Smooth muscle cell (in vitro differentiated cells): ENCODE data around the gene AFTPH. TPM values are rescaled to one million over a fixed set of nuclear protein-coding genes. Genes with fewer than 3 reads are reported as not detected.

Source experiments
- DNase-seq: peaks from one replicate; lab custom pipeline; 2025; ENCODE audit not compliant: unreplicated experiment; lab: John Stamatoyannopoulos, UW
- H2AFZ ChIP-seq: fragments of 200-600 bp; sonication (generic); 2 replicates; pipeline ENCODE4 v1.6.0; 2016; ENCODE audit warnings: antibody characterized with exemption, low read depth, mild to moderate bottlenecking
- H3F3A ChIP-seq: fragments of 200-600 bp; sonication (generic); 2 replicates; pipeline ENCODE4 v1.6.0; 2017; ENCODE audit warnings: antibody characterized with exemption, low read depth
- H3K27ac ChIP-seq: fragments of 200-600 bp; sonication (generic); 2 replicates; pipeline ENCODE4 v1.5.1; 2016; ENCODE audit warnings: low read depth, mild to moderate bottlenecking
- H3K27me3 ChIP-seq: fragments of 200-600 bp; sonication (generic); 2 replicates; pipeline ENCODE4 v1.6.1; 2016; ENCODE audit warnings: low read depth, mild to moderate bottlenecking
- H3K36me3 ChIP-seq: fragments of 200-600 bp; sonication (generic); 2 replicates; pipeline ENCODE4 v1.5.1; 2016; ENCODE audit warnings: low read depth
- H3K4me1 ChIP-seq: fragments of 200-600 bp; sonication (generic); 2 replicates; pipeline ENCODE4 v1.5.1; 2016; ENCODE audit warnings: low read depth
- H3K4me2 ChIP-seq: fragments of 200-600 bp; sonication (generic); 2 replicates; pipeline ENCODE4 v1.6.0; 2016; ENCODE audit warnings: mild to moderate bottlenecking
- H3K4me3 ChIP-seq: fragments of 200-600 bp; sonication (generic); 2 replicates; pipeline ENCODE4 v1.5.1; 2016; ENCODE audit warnings: mild to moderate bottlenecking
- H3K79me2 ChIP-seq: fragments of 200-600 bp; sonication (generic); 2 replicates; pipeline ENCODE4 v1.6.0; 2016; ENCODE audit warnings: low read depth, mild to moderate bottlenecking
- H3K9ac ChIP-seq: fragments of 200-600 bp; sonication (generic); 2 replicates; pipeline ENCODE4 v1.6.0; 2016; ENCODE audit warnings: low read depth
- H3K9me3 ChIP-seq: fragments of 200-600 bp; sonication (generic); replicated peaks from 2 replicates; pipeline ENCODE4 v1.5.1; 2016; ENCODE audit warnings: low read depth
- H4K20me1 ChIP-seq: fragments of 200-600 bp; sonication (generic); 2 replicates; pipeline ENCODE4 v1.6.0; 2016; ENCODE audit warnings: low read depth
- WGBS: methylation state at CpG from one replicate; pipeline ENCODE4 v1.1.7; 2016; ENCODE audit warnings: low lambda C conversion rate; 5-methylcytosine and 5-hydroxymethylcytosine counted together
- polyA plus RNA-seq: library from polyadenylated mRNA; unstranded; fragments of >200 nt; fragmentation: Nextera tagmentation; extraction: Ambion mirVana; gene quantifications from 2 replicates; pipeline ENCODE4 v1.2.1, GENCODE V29; 2016
- total RNA-seq: library from RNA; depleted of rRNA; stranded (reverse); fragments of >200 nt; gene quantifications from 2 replicates; pipeline ENCODE4 v1.2.3, GENCODE V29; 2014
- TF ChIP-seq, protein P1 (sequence below): fragments of 200-600 bp; sonication (generic); IDR thresholded peaks from 2 replicates; pipeline ENCODE4 v1.5.1; 2017; ENCODE audit warnings: borderline replicate concordance, mild to moderate bottlenecking, antibody characterized with exemption; ENCODE audit not compliant: insufficient read depth, poor library complexity, severe bottlenecking

Gene AFTPH
- total and polyA plus RNA-seq, 2 experiments from 2014 or later: 5.5 to 26.3 TPM

DNA sequence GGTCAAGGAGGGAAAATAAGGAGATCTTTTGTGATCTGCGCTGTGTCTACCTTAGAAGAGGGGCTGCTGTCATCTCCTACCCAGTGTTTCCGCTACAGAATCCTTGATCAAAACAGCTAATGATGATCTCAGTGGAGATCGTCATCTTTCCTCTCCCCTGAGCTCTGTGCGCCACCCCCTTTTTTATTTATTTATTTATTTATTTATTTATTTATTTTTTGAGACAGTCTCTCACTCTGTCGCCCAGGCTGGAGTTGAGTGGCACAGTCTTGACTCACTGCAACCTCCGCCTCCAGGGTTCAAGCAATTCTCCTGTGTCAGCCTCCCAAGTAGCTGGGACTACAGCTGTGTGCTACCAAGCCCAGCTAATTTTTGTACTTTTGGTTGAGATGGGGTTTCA lies 74.1 kb downstream of the AFTPH start:
- Histone ChIP-seq H3F3A (peaks cover 7% of the 10 kb centered on the region), H3K9ac (no peak overlapping the region), H3K4me3 (no peak overlapping the region), H3K27me3 (no peaks in the 10 kb centered on the region), H4K20me1 (no peaks in the 10 kb centered on the region), H3K4me2 (no peak overlapping the region), H2AFZ (no peak overlapping the region), H3K27ac (no peak overlapping the region), H3K4me1 (peaks cover 3% of the 10 kb centered on the region), H3K79me2 (no peaks in the 10 kb centered on the region), H3K36me3 (no peaks in the 10 kb centered on the region), H3K9me3 (no peaks in the 10 kb centered on the region)
- 93% methylated on average over 6 of the region's 6 CpGs for WGBS
- TF ChIP-seq, protein P1, sequence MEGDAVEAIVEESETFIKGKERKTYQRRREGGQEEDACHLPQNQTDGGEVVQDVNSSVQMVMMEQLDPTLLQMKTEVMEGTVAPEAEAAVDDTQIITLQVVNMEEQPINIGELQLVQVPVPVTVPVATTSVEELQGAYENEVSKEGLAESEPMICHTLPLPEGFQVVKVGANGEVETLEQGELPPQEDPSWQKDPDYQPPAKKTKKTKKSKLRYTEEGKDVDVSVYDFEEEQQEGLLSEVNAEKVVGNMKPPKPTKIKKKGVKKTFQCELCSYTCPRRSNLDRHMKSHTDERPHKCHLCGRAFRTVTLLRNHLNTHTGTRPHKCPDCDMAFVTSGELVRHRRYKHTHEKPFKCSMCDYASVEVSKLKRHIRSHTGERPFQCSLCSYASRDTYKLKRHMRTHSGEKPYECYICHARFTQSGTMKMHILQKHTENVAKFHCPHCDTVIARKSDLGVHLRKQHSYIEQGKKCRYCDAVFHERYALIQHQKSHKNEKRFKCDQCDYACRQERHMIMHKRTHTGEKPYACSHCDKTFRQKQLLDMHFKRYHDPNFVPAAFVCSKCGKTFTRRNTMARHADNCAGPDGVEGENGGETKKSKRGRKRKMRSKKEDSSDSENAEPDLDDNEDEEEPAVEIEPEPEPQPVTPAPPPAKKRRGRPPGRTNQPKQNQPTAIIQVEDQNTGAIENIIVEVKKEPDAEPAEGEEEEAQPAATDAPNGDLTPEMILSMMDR: no peak
- no peak for DNase-seq

DNA sequence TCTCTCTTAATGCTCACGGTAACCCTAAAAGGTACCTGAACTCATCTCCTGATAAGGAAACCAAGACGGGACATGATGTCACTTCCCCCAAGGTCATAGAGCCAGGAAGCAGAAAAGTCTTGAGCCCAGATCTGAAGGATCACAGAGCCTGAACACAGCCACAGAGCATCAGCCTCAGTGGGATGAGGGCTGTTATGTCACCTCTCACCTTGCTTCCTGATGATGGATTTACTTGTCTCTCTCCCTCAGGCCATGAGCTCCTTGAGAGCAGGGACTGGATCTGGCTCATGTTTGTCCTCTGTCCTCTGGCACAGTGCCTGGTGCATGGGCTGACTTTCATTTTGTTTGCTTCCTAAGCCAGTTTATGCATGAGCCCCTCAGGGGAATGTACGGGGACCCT lies 75.3 kb downstream of the AFTPH start:
- Histone ChIP-seq H4K20me1 (no peaks in the 10 kb centered on the region), H3K27me3 (no peaks in the 10 kb centered on the region), H3K79me2 (no peaks in the 10 kb centered on the region), H3K9me3 (no peaks in the 10 kb centered on the region), H3K9ac (no peak overlapping the region), H3F3A (no peaks in the 10 kb centered on the region), H3K4me2 (no peak overlapping the region), H3K36me3 (no peaks in the 10 kb centered on the region), H3K27ac (no peak overlapping the region), H2AFZ (no peak overlapping the region), H3K4me1 (no peaks in the 10 kb centered on the region), H3K4me3 (no peak overlapping the region)
- no peak for DNase-seq
- 72% methylated on average over 3 of the region's 3 CpGs for whole genome bisulfite sequencing
- TF ChIP-seq, protein P1: no peak

DNA sequence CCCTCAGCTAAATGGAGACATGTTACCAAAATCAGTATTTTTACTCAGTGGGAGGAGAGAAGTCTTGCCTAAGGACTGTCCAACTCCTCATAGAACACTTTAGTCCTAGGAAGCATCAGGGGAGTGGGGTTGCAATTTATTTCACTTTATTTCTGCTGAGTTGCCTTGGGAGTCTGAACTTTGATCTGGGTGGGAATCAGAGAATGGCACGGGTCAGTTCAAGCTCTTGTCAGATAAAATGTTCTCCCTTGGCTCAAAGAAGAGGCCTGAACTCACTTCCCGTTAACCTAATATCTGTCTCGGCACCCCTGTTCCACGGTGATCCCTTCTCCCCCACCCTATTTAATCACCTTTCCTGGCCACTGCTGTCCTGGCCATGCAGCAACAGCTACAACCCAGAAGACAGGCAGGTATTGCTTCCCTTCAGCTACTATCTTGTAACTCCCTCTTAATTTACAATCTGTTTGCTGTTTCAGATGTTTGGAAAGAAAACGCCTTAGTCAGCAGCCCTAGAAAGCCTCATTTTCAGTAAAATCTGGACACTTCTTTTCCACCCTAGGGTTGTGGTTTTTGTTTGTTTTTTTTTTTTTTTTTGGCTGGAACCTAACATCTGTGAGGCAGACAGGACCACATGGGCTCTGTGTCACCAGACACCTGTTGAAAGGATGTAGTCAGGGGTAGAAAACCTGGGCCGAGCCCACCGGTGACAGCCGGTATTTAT lies 77.1 kb downstream of the AFTPH start:
- no peak overlapping the region for H3K4me3 ChIP-seq
- H3K4me1 ChIP-seq: no peaks in the 10 kb centered on the region
- no peak overlapping the region for H3K27ac ChIP-seq
- no peak overlapping the region for H2AFZ ChIP-seq
- no peaks in the 10 kb centered on the region for H3K36me3 ChIP-seq
- no peaks in the 10 kb centered on the region for H3K27me3 ChIP-seq
- H3K9me3 ChIP-seq: no peaks in the 10 kb centered on the region
- 89% methylated on average over 8 of the region's 8 CpGs for WGBS
- H3F3A ChIP-seq: no peaks in the 10 kb centered on the region
- no peaks in the 10 kb centered on the region for H4K20me1 ChIP-seq
- no peak overlapping the region for H3K4me2 ChIP-seq
- TF ChIP-seq, protein P1: no peak
- no peak for DNase-seq
- no peak overlapping the region for H3K9ac ChIP-seq
- no peaks in the 10 kb centered on the region for H3K79me2 ChIP-seq
